ENCODE data around the gene USP22.

The USP22 gene

DNA sequence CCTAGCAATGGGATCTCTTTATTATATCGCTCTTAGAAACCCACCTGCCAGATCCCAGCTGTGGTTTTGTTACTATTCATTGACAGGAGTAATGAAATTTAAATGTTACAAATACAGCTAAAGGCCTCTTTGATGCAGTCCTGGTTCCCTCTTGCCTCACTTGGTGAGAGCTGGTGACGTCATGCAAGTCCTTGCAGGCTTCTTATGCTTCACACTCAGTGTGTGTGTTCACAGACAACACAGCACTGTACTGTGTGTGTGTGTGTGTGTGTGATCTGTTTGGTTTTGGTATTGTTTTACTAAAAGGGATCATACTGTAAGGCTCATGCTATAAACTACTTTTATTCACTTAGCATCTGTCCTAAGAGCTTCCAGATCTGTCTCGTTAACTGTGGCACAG is 75.0 kb downstream of the USP22 start:
- Histone ChIP-seq H3K27me3 (ENCODE audit: control insufficient read depth in 1 of 2, insufficient read depth in 2 of 2, low read length in 2 of 2) (no peaks in the 10 kb centered on the region), H3K9me3 (ENCODE audit: control insufficient read depth in 2 of 2, low read length in 2 of 2) (no peaks in the 10 kb centered on the region), H3K4me1 (ENCODE audit: control insufficient read depth, insufficient read depth, low read length) (peaks cover 3% of the 10 kb centered on the region), H3K4me3 (ENCODE audit: low read length in 2 of 2) (no peak overlapping the region), H3K36me3 (ENCODE audit: control insufficient read depth in 2 of 2, insufficient read depth in 2 of 2, low read length in 2 of 2) (no peaks in the 10 kb centered on the region), H3K27ac (ENCODE audit: low read length) (no peak overlapping the region), H3K9ac (ENCODE audit: low read length in 2 of 2) (no peak overlapping the region)

DNA sequence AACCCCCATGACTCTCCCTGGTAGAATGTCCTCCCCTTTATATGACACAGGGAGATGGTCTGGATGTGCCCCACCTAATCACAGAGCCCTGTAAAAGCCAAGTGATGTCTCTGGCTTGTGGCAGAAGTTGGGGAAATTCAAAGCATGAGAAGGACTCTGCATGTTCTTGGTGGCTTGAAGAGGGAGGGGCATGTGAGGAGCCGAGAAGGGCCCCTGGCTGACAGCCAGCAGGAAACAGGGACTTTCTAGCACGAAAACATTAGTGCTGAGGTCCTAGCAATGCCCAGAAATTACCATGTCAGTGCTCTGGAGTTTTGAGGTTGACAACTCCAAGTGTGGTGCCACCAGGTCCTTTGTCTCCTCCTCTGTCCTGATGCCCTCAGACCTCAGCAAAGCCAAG is 75.9 kb downstream of the USP22 start:
- Histone ChIP-seq H3K27me3 (ENCODE audit: control insufficient read depth in 1 of 2, insufficient read depth in 2 of 2, low read length in 2 of 2) (no peaks in the 10 kb centered on the region), H3K9me3 (ENCODE audit: control insufficient read depth in 2 of 2, low read length in 2 of 2) (no peaks in the 10 kb centered on the region), H3K36me3 (ENCODE audit: control insufficient read depth in 2 of 2, insufficient read depth in 2 of 2, low read length in 2 of 2) (no peaks in the 10 kb centered on the region), H3K4me3 (ENCODE audit: low read length in 2 of 2) (no peak overlapping the region), H3K27ac (ENCODE audit: low read length) (no peak overlapping the region), H3K4me1 (ENCODE audit: control insufficient read depth, insufficient read depth, low read length) (peaks cover 3% of the 10 kb centered on the region), H3K9ac (ENCODE audit: low read length in 2 of 2) (no peak overlapping the region)

DNA sequence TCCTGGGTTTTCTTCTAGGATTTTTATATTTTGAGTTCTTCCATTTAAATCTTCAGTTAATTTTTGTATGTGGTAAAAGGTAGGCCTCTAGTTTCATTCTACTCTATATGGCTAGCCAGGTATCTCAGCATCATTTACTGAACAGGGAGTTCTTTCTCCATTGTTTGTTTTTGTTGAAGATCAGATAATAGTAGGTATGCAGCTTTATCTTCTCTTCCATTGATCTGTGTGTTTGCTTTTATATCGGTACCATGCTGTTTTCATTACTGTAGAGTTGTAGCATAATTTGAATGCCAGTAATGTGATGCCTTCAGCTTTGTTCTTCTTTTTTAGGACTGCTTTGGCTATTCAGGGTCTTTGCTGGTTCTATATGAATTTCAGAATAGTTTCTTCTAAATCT is 77.3 kb downstream of the USP22 start:
- Histone ChIP-seq H3K4me3 (ENCODE audit: low read length in 2 of 2) (no peak overlapping the region), H3K4me1 (ENCODE audit: control insufficient read depth, insufficient read depth, low read length) (no peaks in the 10 kb centered on the region), H3K9ac (ENCODE audit: low read length in 2 of 2) (no peak overlapping the region), H3K36me3 (ENCODE audit: control insufficient read depth in 2 of 2, insufficient read depth in 2 of 2, low read length in 2 of 2) (no peaks in the 10 kb centered on the region), H3K27ac (ENCODE audit: low read length) (no peak overlapping the region), H3K27me3 (ENCODE audit: control insufficient read depth in 1 of 2, insufficient read depth in 2 of 2, low read length in 2 of 2) (no peaks in the 10 kb centered on the region), H3K9me3 (ENCODE audit: control insufficient read depth in 2 of 2, low read length in 2 of 2) (no peaks in the 10 kb centered on the region)

DNA sequence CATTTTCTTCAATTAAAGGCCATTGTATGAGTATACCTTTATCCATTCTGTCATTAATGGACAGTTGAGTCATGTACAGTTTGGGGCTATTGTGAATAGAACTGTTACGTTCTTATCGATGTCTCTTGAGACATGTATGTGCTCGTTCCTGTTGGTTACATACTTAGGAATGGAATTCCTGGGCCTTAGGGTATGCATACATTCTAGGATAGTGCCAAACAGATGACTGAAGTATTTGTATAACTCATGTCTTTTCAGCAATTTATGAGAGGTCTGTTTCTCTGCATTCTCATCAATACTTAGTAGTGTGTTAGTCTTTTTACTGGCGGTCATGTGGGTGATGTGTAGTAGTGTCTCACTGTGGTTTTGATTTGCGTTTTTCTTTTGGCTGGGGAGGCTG is 81.2 kb downstream of the USP22 start:
- Histone ChIP-seq H3K4me3 (ENCODE audit: low read length in 2 of 2) (no peak overlapping the region), H3K27ac (ENCODE audit: low read length) (no peak overlapping the region), H3K9ac (ENCODE audit: low read length in 2 of 2) (no peak overlapping the region), H3K4me1 (ENCODE audit: control insufficient read depth, insufficient read depth, low read length) (no peaks in the 10 kb centered on the region), H3K27me3 (ENCODE audit: control insufficient read depth in 1 of 2, insufficient read depth in 2 of 2, low read length in 2 of 2) (no peaks in the 10 kb centered on the region), H3K36me3 (ENCODE audit: control insufficient read depth in 2 of 2, insufficient read depth in 2 of 2, low read length in 2 of 2) (no peaks in the 10 kb centered on the region), H3K9me3 (ENCODE audit: control insufficient read depth in 2 of 2, low read length in 2 of 2) (no peaks in the 10 kb centered on the region)

DNA sequence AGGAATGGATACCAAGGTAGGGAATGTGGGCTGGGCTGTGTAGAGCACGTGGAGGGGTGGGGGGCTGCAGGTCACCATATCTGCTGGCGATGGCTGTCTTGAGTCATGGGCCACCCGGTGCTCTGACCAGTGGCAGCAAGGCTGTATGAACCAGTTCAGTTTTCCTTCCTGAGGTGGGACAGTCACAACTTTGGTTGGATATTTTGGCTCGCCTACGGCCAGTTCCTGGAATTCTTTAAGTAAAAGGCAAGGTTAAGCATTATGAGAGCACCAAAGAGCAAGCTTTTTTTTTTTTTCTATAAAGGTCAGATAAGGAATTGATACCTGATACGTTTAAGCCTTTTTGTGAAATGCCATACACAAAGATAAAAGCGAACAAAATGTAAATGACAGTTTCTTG is 81.9 kb downstream of the USP22 start:
- Histone ChIP-seq H3K4me3 (ENCODE audit: low read length in 2 of 2) (no peak overlapping the region), H3K4me1 (ENCODE audit: control insufficient read depth, insufficient read depth, low read length) (no peaks in the 10 kb centered on the region), H3K36me3 (ENCODE audit: control insufficient read depth in 2 of 2, insufficient read depth in 2 of 2, low read length in 2 of 2) (no peaks in the 10 kb centered on the region), H3K27ac (ENCODE audit: low read length) (no peak overlapping the region), H3K9me3 (ENCODE audit: control insufficient read depth in 2 of 2, low read length in 2 of 2) (no peaks in the 10 kb centered on the region), H3K9ac (ENCODE audit: low read length in 2 of 2) (no peak overlapping the region), H3K27me3 (ENCODE audit: control insufficient read depth in 1 of 2, insufficient read depth in 2 of 2, low read length in 2 of 2) (peaks cover 0 to 4% of the 10 kb centered on the region in 2 donors)

DNA sequence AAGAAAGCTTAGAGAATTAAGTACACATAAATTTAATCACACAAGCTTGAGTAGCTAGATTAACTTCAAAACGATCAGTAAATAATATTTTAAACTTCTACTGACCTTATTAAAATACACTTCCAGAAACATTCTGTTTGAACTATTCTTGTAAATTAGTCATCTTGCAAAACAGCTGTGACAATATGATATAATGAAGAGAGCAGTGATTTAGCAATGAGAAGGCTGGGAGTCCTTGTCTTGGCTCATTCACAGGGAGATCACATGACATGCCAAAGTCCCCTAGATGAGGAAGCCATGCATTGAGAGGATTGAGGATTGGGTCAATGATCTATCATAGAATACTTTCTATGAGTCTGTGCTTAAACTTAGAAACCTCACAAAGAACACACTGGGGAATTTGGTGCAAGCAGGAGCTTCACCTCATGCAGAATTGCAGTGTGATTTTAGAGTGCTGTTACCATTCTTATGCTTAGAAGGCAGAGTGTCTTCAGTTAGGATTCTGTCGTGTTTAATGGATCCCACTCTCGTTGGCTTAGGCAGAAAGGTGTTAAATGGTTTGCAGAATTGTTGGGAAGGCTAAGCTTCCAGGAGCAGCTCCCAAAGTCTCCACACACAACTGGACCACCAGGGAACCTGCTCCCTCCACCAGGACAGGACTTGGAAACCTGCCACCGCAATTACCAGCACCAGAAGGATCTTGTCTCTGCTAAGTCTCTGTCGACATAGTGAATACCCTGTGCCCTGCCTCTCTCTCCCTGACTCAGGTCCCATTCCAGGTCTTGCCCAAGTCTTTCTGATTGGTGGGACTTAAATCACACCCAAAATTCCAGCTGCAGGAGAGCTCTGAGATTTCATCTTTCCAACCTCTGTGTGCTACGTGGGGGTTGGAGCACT is 87.1 kb downstream of the USP22 start:
- no peak overlapping the region for H3K27ac ChIP-seq (ENCODE audit: low read length)
- H3K4me1 ChIP-seq (ENCODE audit: control insufficient read depth, insufficient read depth, low read length): no peaks in the 10 kb centered on the region
- no peaks in the 10 kb centered on the region for H3K9me3 ChIP-seq (ENCODE audit: control insufficient read depth in 2 of 2, low read length in 2 of 2)
- H3K4me3 ChIP-seq (ENCODE audit: low read length in 2 of 2): no peak overlapping the region
- peaks cover 0 to 5% of the 10 kb centered on the region in 2 donors for H3K27me3 ChIP-seq (ENCODE audit: control insufficient read depth in 1 of 2, insufficient read depth in 2 of 2, low read length in 2 of 2)
- no peaks in the 10 kb centered on the region for H3K36me3 ChIP-seq (ENCODE audit: control insufficient read depth in 2 of 2, insufficient read depth in 2 of 2, low read length in 2 of 2)
- H3K9ac ChIP-seq (ENCODE audit: low read length in 2 of 2): no peak overlapping the region

DNA sequence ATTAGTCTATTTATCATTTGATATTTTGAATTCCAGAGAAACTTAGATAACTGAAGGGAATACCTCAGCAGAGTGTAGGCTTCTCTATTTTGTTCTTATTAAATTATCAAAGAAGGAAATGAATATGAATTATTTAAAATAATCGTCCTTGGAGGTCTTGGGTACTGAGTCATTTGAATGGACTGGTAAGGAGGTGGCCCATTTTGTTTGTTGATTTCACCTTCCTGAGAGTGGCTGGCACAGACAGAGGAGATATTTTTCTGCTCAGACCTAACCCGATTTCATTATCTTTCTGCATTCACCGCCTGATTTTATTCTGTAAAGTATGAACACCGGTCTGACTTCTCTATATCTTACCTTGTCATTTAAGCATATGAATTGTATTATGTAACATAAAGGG is 88.0 kb downstream of the USP22 start:
- H3K27ac ChIP-seq (ENCODE audit: low read length): no peak overlapping the region

DNA sequence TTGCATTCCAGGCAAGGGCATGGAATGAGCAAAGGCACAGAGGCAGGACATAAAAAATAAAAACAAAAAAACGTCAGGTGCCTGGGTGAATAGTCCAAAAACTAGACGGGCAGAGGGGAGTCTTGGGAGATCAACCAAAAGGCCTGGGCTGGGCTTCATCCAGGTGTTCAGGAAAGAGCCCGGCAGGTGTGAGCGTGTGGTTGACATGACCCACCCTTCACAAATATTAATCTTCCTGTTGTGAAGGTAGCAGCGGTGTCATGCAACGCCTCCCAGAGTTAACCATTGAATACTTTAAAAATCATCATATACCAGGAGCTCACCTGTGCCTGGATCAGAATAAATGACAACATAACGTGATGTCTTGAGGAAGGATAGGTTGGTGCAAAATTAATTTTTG is 90.6 kb downstream of the USP22 start:
- Histone ChIP-seq H3K4me3 (ENCODE audit: low read length in 2 of 2) (no peak overlapping the region), H3K4me1 (ENCODE audit: control insufficient read depth, insufficient read depth, low read length) (no peaks in the 10 kb centered on the region), H3K36me3 (ENCODE audit: control insufficient read depth in 2 of 2, insufficient read depth in 2 of 2, low read length in 2 of 2) (no peaks in the 10 kb centered on the region)

More for the DNA sequence above, 88.0 kb downstream of the USP22 start:
- Histone ChIP-seq H3K9me3 (ENCODE audit: control insufficient read depth in 2 of 2, low read length in 2 of 2) (no peaks in the 10 kb centered on the region), H3K27me3 (ENCODE audit: control insufficient read depth in 1 of 2, insufficient read depth in 2 of 2, low read length in 2 of 2) (peaks cover 0 to 5% of the 10 kb centered on the region in 2 donors), H3K36me3 (ENCODE audit: control insufficient read depth in 2 of 2, insufficient read depth in 2 of 2, low read length in 2 of 2) (no peaks in the 10 kb centered on the region), H3K4me1 (ENCODE audit: control insufficient read depth, insufficient read depth, low read length) (no peaks in the 10 kb centered on the region), H3K9ac (ENCODE audit: low read length in 2 of 2) (no peak overlapping the region), H3K4me3 (ENCODE audit: low read length in 2 of 2) (no peak overlapping the region)

More for the DNA sequence above, 90.6 kb downstream of the USP22 start:
- peaks cover 0 to 8% of the 10 kb centered on the region in 2 donors for H3K27me3 ChIP-seq (ENCODE audit: control insufficient read depth in 1 of 2, insufficient read depth in 2 of 2, low read length in 2 of 2)
- no peak overlapping the region for H3K27ac ChIP-seq (ENCODE audit: low read length)
- no peaks in the 10 kb centered on the region for H3K9me3 ChIP-seq (ENCODE audit: control insufficient read depth in 2 of 2, low read length in 2 of 2)
- H3K9ac ChIP-seq (ENCODE audit: low read length in 2 of 2): no peak overlapping the region
